HepG2 (cell line): ENCODE measurements around the gene CPNE8. TPM values are rescaled to one million over a fixed set of nuclear protein-coding genes. Genes with fewer than 3 reads are reported as not detected.

Experiments
- ATAC-seq: fragments of 200-7000 bp; cut with Tn5 transposase; 3 replicates; pipeline ENCODE4 v1.9.1; 2020; ENCODE audit warnings: mild to moderate bottlenecking, moderate library complexity
- BruUV-seq: library from RNA; stranded (reverse); fragments of 400-500 nt; replicated peaks from 2 replicates; lab custom pipeline; 2021; lab: Mats Ljungman, UMichigan
- CTCF ChIA-PET: fragments of 300-600 bp; formaldehyde crosslinking; extraction: SDS; loops from one replicate; lab custom pipeline; 2021; ENCODE audit warnings: low total read pairs, inconsistent platforms, low intra/inter-chr PET ratio; lab: Yijun Ruan, JAX
- POLR2A ChIA-PET: fragments of 350-600 bp; sonication (Branson Sonifier 250); formaldehyde crosslinking; loops from one replicate; lab custom pipeline; 2020; ENCODE audit warnings: antibody characterized with exemption, inconsistent platforms; lab: Yijun Ruan, JAX
- DNase-seq: peaks from one replicate; pipeline ENCODE4 v3.0.0-alpha.2; 2015; ENCODE audit warnings: low spot score
- FAIRE-seq: peaks from 3 replicates; lab custom pipeline; 2011; peaks lifted over from hg19 to GRCh38; lab: Jason Lieb, UNC
- H2AFZ ChIP-seq: one replicate; pipeline ENCODE4 v1.6.1; 2011; ENCODE audit warnings: low read length, inconsistent platforms
- H3K27ac ChIP-seq: fragments of 300-600 bp; 3 replicates; pipeline ENCODE4 v1.8.0; 2011; ENCODE audit warnings: mixed run types, mild to moderate bottlenecking, mixed read lengths, low read length, inconsistent platforms; ENCODE audit not compliant: insufficient read depth; ENCODE audit errors: extremely low read length
- H3K27me3 ChIP-seq, 2 experiments: fragments of 200-600 bp in 1 of 2; 2 replicates in 1 of 2; 3 replicates in 1 of 2; pipeline versions ENCODE4 v1.6.0 to v1.8.0; 2011; ENCODE audit warnings: low read length in 2 of 2, mild to moderate bottlenecking in 2 of 2, moderate library complexity in 2 of 2, inconsistent platforms in 1 of 2; ENCODE audit not compliant: insufficient read depth in 2 of 2, control insufficient read depth in 1 of 2
- H3K36me3 ChIP-seq, 2 experiments: fragments of 200-600 bp in 1 of 2; replicated peaks in 1 of 2; 2 replicates in 1 of 2; 3 replicates in 1 of 2; pipeline versions ENCODE4 v1.5.1 to v1.8.0; 2011; ENCODE audit warnings: low read length in 2 of 2, inconsistent platforms in 1 of 2; ENCODE audit not compliant: insufficient read depth in 2 of 2, control insufficient read depth in 1 of 2
- H3K4me1 ChIP-seq: 2 replicates; pipeline ENCODE4 v1.5.1; 2012; ENCODE audit warnings: low read length, inconsistent platforms; ENCODE audit not compliant: insufficient read depth
- H3K4me2 ChIP-seq: 2 replicates; pipeline ENCODE4 v1.6.0; 2011; ENCODE audit warnings: low read depth, low read length, inconsistent platforms
- H3K4me3 ChIP-seq, 3 experiments: fragments of 200-600 bp in 1 of 3; sonication (generic), shearing (Covaris generic) in 1 of 3; replicated peaks in 1 of 3; 2 replicates each; pipeline ENCODE4 v1.5.1; 2011 to 2016; ENCODE audit warnings: low read length in 3 of 3, inconsistent platforms in 2 of 3, low read depth in 2 of 3, mild to moderate bottlenecking in 2 of 3, control low read depth in 1 of 3, mixed read lengths in 1 of 3; ENCODE audit not compliant: insufficient read depth in 1 of 3
- H3K79me2 ChIP-seq: one replicate; pipeline ENCODE4 v1.6.1; 2011; ENCODE audit warnings: low read length, inconsistent platforms; ENCODE audit not compliant: insufficient read depth
- H3K9ac ChIP-seq: 2 replicates; pipeline ENCODE4 v1.6.0; 2011; ENCODE audit warnings: mild to moderate bottlenecking, low read depth, low read length, inconsistent platforms; ENCODE audit not compliant: insufficient read depth
- H3K9me3 ChIP-seq: 2 replicates; pipeline ENCODE4 v1.5.1; 2012; ENCODE audit warnings: mild to moderate bottlenecking, low read length
- H4K20me1 ChIP-seq: 2 replicates; pipeline ENCODE4 v1.6.0; 2011; ENCODE audit warnings: inconsistent platforms, mild to moderate bottlenecking, low read length, moderate library complexity; ENCODE audit not compliant: insufficient read depth
- DRAP1 ChIP-seq: IDR thresholded peaks from 2 replicates; pipeline ENCODE4 v1.6.1; 2016; ENCODE audit warnings: missing genetic modification reagents, missing compliant biosample characterization
- E2F5 ChIP-seq: sonication (generic); formaldehyde crosslinking; conservative IDR thresholded peaks from 2 replicates; pipeline ENCODE4 v1.4.0; 2020; ENCODE audit warnings: missing genetic modification reagents
- FOXC1 ChIP-seq: sonication (generic); formaldehyde crosslinking; IDR thresholded peaks from 2 replicates; pipeline ENCODE4 v1.8.0; 2022; ENCODE audit warnings: mild to moderate bottlenecking, missing genetic modification reagents, borderline replicate concordance
- NCOA2 ChIP-seq: sonication (generic); formaldehyde crosslinking; IDR thresholded peaks from 2 replicates; pipeline ENCODE4 v1.8.0; 2022; ENCODE audit warnings: inconsistent platforms
- NR3C1 ChIP-seq: sonication (generic); formaldehyde crosslinking; IDR thresholded peaks from 2 replicates; pipeline ENCODE4 v1.4.0; 2020; ENCODE audit warnings: missing genetic modification reagents
- PBX3 ChIP-seq: sonication (generic); formaldehyde crosslinking; IDR thresholded peaks from 2 replicates; pipeline ENCODE4 v1.8.1; 2023; ENCODE audit warnings: missing genetic modification reagents, inconsistent platforms, borderline replicate concordance
- ZNF264 ChIP-seq: sonication (generic); formaldehyde crosslinking; IDR thresholded peaks from 2 replicates; pipeline ENCODE4 v1.4.0; 2020; ENCODE audit warnings: missing genetic modification reagents
- ZNF580 ChIP-seq: IDR thresholded peaks from 2 replicates; pipeline ENCODE4 v1.6.1; 2016; ENCODE audit warnings: low read depth, borderline replicate concordance
- ZNF589 ChIP-seq: sonication (generic); formaldehyde crosslinking; conservative IDR thresholded peaks from 2 replicates; pipeline ENCODE4 v1.8.0; 2022; ENCODE audit warnings: mild to moderate bottlenecking, moderate library complexity, missing genetic modification reagents
- WGBS: methylation state at CpG from one replicate; pipeline ENCODE4 v1.1.6; 2017; ENCODE audit warnings: low lambda C conversion rate; 5-methylcytosine and 5-hydroxymethylcytosine counted together
- in situ Hi-C: cut with HindIII; loops from 2 replicates; pipeline ENCODE4 v1.10.0; 2017; ENCODE audit warnings: low pct_unique_long_range_greater_than_20kb; ENCODE audit not compliant: extremely low pct_ligation_motif_present
- intact Hi-C: fragments of 100-400 bp; cut with micrococcal nuclease; formaldehyde crosslinking; loops from one replicate; pipeline ENCODE4 v1.10.0; 2022; ENCODE audit not compliant: unreplicated experiment
- polyA plus RNA-seq, 8 experiments: library from polyadenylated mRNA; depleted of rRNA in 3 of 8; stranded (reverse) in 7 of 8; unstranded in 1 of 8; fragments of >200 nt; fragmentation: Illumina TruSeq in 4 of 8; extraction: Trizol in 4 of 8; gene quantifications; 2 replicates each; pipeline versions ENCODE4 v1.2.1 to v1.2.3, GENCODE V29; 2011 to 2016; ENCODE audit warnings: low read depth in 4 of 8, missing spikeins in 1 of 8, mixed read lengths in 1 of 8; ENCODE audit not compliant: insufficient read depth in 1 of 8
- total RNA-seq, 5 experiments: library from RNA; depleted of rRNA; stranded (reverse); fragments of >200 nt; fragmentation: Illumina TruSeq; extraction: Trizol; gene quantifications; 2 replicates each; pipeline ENCODE4 v1.2.3, GENCODE V29; 2016; ENCODE audit warnings: low read depth in 1 of 5

Gene CPNE8
- total and polyA plus RNA-seq, 2 of the 13 experiments (the other 11 are each of a cell fraction or from before 2014, with no cell fraction given), result 2.4 to 2.7 TPM

- ChIA-PET POLR2A (no interaction called here), CTCF (no interaction called here)
- no peak for FAIRE-seq
- in situ Hi-C loops (no loop called here), intact Hi-C loops (no loop called here)
- Histone ChIP-seq H3K9me3 (no peaks in the 10 kb centered on the region), H3K36me3 (no peaks in the 10 kb centered on the region), H3K9ac (no peak overlapping the region), H3K27ac (no peak overlapping the region), H3K4me2 (no peak overlapping the region), H3K27me3 (no peaks in the 10 kb centered on the region; a peak in 1 of 5 replicates), H4K20me1 (no peaks in the 10 kb centered on the region), H2AFZ (no peak overlapping the region), H3K79me2 (no peaks in the 10 kb centered on the region), H3K4me3 (no peak overlapping the region), H3K4me1 (no peaks in the 10 kb centered on the region)
- DNase-seq, result no peak
- TF ChIP-seq ZNF589 (CRISPR knock-in tag) (no peak), NR3C1 (CRISPR knock-in tag) (no peak)
- BruUV-seq, result no TSS peak
- no peak for ATAC-seq
These were observed 36.4 kb downstream of the CPNE8 start for GRCh38 chr12:38869036-38869435.

- no peaks in the 10 kb centered on the region for H3K36me3 ChIP-seq
- WGBS, result 43% methylated on average over 1 of the region's 1 CpG
- H3K4me2 ChIP-seq, result no peak overlapping the region
- no peaks in the 10 kb centered on the region for H4K20me1 ChIP-seq
- in situ Hi-C loops (no loop called here), intact Hi-C loops (no loop called here)
- H3K9ac ChIP-seq, result no peak overlapping the region
- H3K79me2 ChIP-seq, result no peaks in the 10 kb centered on the region
- H3K4me3 ChIP-seq, result no peak overlapping the region
- no peak overlapping the region for H2AFZ ChIP-seq
- POLR2A ChIA-PET, result no interaction called here
- FAIRE-seq, result no peak
- H3K4me1 ChIP-seq, result no peaks in the 10 kb centered on the region
- no peak for ATAC-seq
- H3K27me3 ChIP-seq, result no peaks in the 10 kb centered on the region
- no peak overlapping the region for H3K27ac ChIP-seq
- DNase-seq, result no peak
- BruUV-seq, result no TSS peak
- TF ChIP-seq ZNF580 (CRISPR knock-in tag) (no peak), E2F5 (CRISPR knock-in tag) (no peak), NCOA2 (no peak), FOXC1 (CRISPR knock-in tag) (no peak), ZNF264 (no peak), PBX3 (CRISPR knock-in tag) (no peak), DRAP1 (CRISPR knock-in tag) (no peak)
- CTCF ChIA-PET, result no interaction called here
- H3K9me3 ChIP-seq, result no peaks in the 10 kb centered on the region
These were observed 54.9 kb downstream of the CPNE8 start for GRCh38 chr12:38850461-38850860.
